T-helper 1 cell (primary cell): ENCODE results near the gene METTL23.
"Not testable (repeated sequence)": the region's sequence is repeated elsewhere in the genome, so short reads cannot be mapped to it uniquely, and the experiment has no call there.

ENCODE experiments used
- DNase-seq, 5 donors: peaks; one replicate each; pipeline ENCODE4 v3.0.0-alpha.2; 2012 to 2020

METTL23 gene

GRCh38 chr17:76714336-76714735 is 12.3 kb upstream of the METTL23 start:
- DNase-seq = no peak

DNA sequence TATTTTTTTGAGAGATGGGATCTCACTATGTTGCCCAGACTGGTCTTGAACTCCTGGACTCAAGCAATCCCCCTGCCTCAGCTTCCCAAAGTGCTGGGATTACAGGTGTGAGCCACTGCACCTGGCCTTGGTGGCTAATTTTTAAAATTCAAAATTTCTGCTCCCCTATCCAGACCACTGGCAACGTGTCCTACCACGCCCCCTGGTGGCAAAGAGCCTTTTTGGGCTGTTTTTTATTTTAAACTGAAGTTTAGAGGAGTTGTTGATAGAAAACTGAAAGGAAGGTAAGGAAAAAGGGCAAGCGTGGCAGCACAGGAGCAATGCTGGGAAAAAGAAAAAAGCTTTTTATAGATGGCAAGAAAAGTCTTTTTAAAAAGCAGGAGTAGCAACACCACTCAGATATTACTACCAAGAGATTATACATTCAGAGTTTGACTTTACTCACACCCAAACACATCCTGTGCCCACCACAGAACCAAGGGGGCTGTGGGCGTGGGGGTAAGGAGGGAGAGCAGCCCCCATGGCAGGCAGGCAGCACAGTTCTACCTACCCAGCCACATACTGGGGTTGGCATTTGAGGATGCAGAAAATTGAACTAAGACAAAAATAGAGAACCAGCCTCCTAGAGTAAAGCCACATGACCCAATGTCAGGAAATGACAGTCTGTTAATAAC is 11.7 kb upstream of the METTL23 start:
- DNase-seq = peak; percentile 35 to 79 (median 57)

DNA sequence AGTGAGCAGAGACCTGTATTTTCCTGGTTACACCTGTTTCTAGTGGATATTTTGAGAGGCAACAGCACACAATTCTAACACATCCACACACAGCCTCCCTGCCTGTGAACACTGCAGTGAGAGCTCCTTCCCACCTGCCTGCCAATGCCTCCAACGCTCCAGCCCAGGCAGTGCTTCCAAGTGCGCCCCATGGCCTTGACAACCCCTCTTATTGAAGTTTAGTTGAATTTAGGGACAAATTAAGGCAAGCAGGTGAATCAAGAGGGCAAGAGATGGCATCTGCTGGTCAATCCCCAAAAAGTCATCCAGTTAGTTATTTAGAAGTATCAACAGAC is 11.2 kb upstream of the METTL23 start:
- DNase-seq = no peak

DNA sequence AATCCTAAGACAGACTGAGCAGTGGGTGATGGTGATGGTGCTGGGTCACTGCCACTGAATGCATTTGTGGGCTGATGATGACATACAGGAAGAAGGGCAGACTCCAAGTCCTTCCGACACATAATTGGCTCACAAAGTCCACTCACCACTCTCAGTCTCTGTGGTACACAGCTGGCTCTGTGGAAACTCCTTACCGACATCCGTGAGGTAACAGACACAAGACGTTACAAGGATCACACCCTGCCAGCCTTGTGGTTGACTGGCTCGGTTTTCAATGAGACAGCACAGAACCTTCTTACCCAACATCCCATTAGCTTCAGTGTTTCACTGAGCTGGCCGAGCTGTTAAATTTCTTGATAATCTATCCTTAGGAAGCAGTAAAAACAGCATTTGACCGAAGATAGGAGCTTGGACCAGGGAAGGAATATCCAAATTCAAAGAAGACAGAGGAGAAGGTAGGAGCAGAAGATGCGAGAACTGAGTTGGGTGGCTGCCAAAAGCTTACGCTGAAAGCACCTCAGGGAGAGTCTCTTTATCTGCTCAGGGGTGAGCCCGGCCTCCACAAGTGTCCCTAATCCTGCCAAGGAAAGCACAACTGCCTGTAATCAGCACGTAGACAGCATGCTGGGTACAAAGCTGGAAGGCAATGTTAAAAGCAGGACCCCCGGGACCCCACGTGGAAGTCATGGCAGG is 10.3 kb upstream of the METTL23 start:
- peak in 3 of 5 donors; percentile 49 to 81 (median 57) for DNase-seq

- no peak for DNase-seq
Measured at GRCh38 chr17:76716839-76717215, 9.8 kb upstream of the METTL23 start.

DNA sequence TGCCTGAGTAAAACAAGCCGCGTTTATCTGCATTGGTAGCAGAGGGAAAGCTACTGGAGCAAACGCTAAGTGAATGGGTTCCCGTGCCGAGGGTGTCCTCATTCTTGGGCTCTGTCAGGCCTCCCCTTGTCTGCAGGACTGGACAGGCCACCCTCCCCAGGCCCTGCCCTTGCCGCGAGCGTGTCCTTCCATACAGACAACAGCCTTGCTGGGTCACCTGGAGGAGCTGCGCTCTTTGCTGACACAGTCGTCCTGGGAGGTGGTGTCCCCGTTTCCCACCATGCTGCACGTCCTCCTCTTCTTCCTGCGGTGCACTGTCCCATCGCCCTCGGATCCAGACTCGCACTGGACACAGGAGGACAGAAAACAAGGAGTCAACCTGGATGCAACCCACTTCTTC is 8.1 kb upstream of the METTL23 start:
- DNase-seq = no peak

- DNase-seq = no peak
Measured at GRCh38 chr17:76720211-76720610, 6.4 kb upstream of the METTL23 start.

DNA sequence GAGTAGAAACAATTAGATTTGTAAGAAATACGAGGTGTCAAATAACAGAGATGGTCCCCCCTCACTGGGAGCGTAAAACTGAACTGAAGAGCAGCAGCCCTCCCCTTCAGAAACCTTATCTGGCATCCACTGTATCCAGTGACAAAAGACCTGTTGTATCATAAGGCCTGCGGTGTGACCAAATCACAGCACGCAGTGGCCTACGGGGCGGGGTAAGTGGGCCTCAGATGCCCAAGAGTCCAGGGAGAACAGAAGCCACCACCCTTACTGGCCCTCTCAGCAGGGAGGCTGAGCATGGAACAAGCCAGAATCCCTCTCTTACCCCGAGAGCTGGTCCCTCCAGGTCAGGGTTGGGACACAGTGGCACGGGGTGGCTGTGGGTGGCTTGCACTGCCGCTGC is 5.7 kb upstream of the METTL23 start:
- DNase-seq = no peak

- DNase-seq = no peak
Measured at GRCh38 chr17:76721463-76721862, 5.2 kb upstream of the METTL23 start.

DNA sequence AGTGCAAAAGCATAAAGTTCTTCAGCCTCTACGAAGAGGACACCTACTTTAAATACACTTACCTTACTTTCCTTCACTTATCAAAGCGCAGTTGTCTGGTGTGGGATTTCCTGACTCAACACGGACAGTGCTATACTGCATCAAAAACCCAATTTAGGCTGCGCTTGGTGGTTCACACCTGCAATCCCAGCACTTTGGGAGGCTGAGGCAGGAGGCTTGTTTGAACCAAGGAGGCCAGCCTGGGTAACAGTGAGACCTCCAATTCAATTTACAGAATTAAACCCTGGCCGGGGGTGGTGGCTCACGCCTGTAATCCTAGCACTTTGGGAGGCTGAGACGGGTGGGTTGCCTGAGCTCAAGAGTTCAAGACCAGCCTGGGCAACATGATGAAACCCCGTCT is 4.4 kb upstream of the METTL23 start:
- DNase-seq = no peak

- not testable (repeated sequence) for DNase-seq
Measured at GRCh38 chr17:76722977-76723376, 3.7 kb upstream of the METTL23 start.

GRCh38 chr17:76723812-76724211 is 2.8 kb upstream of the METTL23 start:
- DNase-seq = no peak

- DNase-seq = peak; percentile 48 to 75 (median 68)
Measured at GRCh38 chr17:76725580-76726230, 934 bp upstream of the METTL23 start.

DNA sequence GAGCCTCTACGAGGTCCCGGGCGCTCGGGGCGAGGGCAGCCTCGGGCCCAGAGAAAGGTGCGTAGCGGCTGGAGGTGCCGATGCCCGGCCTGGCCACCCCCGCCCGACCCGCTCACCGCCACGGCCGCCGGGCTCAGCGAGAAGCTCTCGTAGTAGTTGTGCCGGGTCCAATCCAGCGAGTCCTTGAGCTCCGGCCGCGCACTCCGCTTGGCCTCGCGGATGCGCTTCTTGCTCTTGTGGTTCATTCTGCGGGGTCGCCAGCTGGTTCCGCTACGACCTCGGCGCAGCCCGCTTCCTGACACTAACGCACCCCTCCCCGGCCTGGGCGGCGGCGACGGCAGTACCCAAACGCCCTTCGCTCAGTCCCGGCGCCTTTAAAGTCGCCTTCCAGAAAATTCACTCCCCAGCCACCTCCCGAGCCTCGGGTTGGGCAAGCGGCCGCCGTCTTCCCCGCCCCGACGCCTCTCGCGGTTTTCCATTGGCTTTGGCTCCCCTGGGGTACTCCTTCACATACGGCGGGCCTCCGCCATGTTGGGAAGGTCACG is 336 bp upstream of the METTL23 start, which contains the start of gene JMJD6:
JMJD6 (minus strand) TSS at position 376 of the 545 bp plus-strand sequence; CDS start at position 245, 131 bp downstream.
- peak in 2 of 5 donors; percentile 93 to 98 for DNase-seq

DNA sequence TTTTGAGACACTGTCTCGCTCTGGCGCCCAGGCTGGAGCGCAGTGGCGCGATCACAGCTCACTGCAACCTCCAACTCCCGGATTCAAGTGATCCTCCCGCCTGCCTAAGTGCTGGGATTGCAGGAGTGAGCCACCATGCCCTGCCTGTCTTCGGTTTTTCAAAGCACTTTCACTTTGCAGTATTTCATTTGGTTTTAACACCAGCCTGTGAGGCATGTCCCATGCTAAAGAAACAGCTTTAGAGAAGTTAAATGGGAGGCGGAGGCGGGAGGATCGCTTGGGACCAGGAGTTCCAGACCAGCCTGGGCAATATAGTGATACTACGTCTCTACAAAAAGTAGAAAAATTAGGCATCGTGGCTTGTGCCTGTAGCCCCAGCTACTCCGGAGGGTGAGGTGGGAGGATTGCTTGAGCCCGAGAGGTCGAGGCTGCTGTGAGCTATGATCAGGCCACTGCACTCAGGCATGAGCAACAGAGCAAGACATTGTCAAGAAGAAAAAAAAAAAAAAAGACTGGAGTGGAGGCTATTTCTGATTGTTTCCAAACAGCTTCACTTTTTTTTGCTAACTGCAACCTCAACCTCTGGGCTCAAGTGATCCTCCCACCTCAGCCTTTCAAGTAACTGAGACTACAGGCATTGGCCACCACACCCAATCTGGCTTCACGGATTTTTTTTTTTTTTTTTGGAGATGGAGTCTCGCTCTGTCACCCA is 1.3 kb downstream of the METTL23 start:
- DNase-seq = peak in 1 of 5 donors; percentile 32

DNA sequence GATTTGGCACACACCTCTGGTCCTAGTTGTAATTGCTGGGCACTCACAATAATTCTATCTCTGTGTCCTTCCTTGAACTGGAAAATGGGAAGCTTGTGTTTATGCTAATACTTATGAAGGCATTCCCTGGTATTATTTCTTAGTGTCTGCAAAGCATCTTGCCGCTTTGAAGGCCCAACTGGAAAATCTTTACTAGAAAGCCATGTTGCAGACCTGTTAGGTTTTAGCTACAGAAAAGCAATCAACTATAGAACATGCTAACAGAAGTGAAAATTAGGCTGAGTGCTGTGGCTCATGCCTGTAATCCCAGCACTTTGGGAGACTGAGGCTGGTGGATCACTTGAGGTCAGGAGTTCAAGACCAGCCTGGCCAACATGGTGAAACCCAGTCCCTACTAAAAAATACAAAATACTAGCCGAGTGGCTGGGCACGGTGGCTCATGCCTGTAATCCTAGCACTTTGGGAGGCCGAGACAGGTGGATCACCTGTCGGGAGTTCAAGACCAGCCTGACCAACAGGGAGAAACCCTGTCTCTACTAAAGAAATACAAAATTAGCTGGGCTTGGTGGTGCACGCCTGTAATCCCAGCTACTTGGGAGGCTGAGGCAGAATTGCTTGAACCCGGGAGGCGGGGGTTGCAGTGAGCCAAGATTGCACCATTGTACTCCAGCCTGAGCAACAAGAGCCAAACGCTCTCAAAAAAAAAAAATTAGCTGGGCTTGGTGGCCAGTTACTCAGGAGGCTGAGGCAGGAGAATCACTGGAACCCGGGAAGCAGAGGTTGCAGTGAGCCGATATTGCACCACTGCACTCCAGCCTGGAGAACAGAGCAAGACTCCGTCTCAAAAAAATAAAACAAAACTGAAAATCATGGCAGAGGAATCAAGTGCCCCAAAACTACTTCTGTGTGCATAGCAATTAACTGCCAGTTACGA is 5.4 kb downstream of the METTL23 start:
- DNase-seq = not testable (repeated sequence)

DNA sequence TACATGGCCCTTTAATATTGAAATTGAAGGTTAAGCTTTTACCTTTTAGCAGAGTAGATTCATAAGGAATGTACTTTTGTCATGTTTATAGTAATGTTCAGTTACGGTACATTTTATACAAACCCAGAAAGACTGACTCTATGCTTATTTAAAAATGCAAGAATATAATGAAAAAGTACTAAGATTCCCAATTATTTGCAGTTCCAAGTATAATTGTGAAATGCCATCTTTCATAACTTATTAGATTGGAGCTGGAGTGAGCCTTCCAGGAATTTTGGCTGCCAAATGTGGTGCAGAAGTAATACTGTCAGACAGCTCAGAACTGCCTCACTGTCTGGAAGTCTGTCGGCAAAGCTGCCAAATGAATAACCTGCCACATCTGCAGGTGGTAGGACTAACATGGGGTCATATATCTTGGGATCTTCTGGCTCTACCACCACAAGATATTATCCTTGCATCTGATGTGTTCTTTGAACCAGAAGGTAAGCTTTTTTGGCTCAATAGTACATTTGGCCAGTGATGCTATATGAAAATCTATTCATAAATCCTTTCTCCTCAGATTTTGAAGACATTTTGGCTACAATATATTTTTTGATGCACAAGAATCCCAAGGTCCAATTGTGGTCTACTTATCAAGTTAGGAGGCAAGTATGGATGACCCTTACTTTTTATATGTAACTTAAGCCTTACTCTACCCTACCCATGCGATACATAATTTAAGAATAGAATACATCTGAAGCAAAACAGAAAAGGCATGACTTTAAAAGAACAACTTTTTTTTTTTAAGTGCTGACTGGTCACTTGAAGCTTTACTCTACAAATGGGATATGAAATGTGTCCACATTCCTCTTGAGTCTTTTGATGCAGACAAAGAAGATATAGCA is 6.3 kb downstream of the METTL23 start:
- no peak for DNase-seq

- no peak for DNase-seq
Measured at GRCh38 chr17:76733618-76733957, 6.9 kb downstream of the METTL23 start.

DNA sequence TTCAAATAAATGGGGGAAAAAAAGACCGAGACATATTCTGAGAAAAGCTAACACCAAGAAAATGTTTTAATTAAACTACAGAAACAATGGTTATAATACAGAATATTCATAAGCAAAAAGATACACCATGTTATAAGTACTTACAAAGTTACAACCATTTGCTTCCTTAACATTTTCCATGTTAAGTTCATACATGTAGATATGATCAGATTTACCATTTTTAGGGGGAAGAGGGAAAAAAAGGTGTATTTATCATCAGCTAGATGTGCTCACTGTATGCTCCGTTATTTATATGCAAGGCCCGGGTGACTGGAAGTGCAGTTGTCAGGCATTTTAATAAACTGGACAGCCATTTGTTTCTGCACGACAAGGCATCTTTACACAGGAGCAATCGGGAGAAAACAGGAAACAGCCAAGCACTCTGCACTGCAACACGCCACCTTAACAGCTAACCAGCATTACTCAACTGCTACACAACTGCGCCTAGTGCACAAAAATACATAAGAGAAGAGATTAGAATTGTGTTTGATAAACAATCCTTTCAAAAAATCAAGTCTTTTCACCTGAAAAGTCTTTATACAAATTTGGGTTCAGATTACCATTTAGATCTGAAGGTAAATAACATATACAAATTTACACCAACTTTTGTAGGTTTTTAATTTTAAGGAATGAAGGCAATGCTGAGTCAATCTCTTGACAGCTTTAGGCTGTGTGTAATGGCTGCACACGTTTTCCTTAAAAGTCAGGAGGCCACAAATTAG is 7.6 kb downstream of the METTL23 start:
- DNase-seq = no peak

- DNase-seq = peak in 1 of 5 donors; percentile 56
Measured at GRCh38 chr17:76735006-76735405, 8.4 kb downstream of the METTL23 start.
